DMS 273 treated with DMSO at 0.1 percent for 48 hours (cell line): Measurements from ENCODE around the gene TTC31.
"Not testable (repeated sequence)": the region's sequence is repeated elsewhere in the genome, so short reads cannot be mapped to it uniquely, and the experiment has no call there.

Experiments
- DNase-seq: peaks from one replicate; lab custom pipeline; 2025; lab: John Stamatoyannopoulos, UW

Gene TTC31

GRCh38 chr2:74482801-74483674, at the start of gene TTC31, which contains the start of gene CCDC142:
TTC31 (plus strand) TSS chr2:74483081; CDS start chr2:74483096, 15 bp downstream.
CCDC142 (minus strand) TSS chr2:74482998; CDS start chr2:74482837, 161 bp downstream.
- peak; percentile 94 for DNase-seq

- DNase-seq: no peak
Measured at GRCh38 chr2:74436111-74436805, 46.6 kb upstream of the TTC31 start.

- DNase-seq: no peak
Measured at GRCh38 chr2:74436848-74437695, 45.8 kb upstream of the TTC31 start.

- no peak for DNase-seq
Measured at GRCh38 chr2:74438248-74438647, 44.6 kb upstream of the TTC31 start.

GRCh38 chr2:74439373-74439772, 43.5 kb upstream of the TTC31 start:
- no peak for DNase-seq

- DNase-seq: no peak
Measured at GRCh38 chr2:74439803-74440377, 43.0 kb upstream of the TTC31 start.

GRCh38 chr2:74440378-74441169, 42.3 kb upstream of the TTC31 start:
- peak; percentile 42 for DNase-seq

GRCh38 chr2:74441170-74441689, 41.7 kb upstream of the TTC31 start:
- DNase-seq: no peak

GRCh38 chr2:74441690-74442482, 41.0 kb upstream of the TTC31 start, which contains the start of gene RTKN:
RTKN (minus strand) TSS chr2:74441937; CDS start chr2:74441816, 121 bp downstream.
- no peak for DNase-seq

- DNase-seq: not testable (repeated sequence)
Measured at GRCh38 chr2:74442483-74443297, 40.2 kb upstream of the TTC31 start.

- no peak for DNase-seq
Measured at GRCh38 chr2:74444498-74445318, 38.2 kb upstream of the TTC31 start.

- no peak for DNase-seq
Measured at GRCh38 chr2:74447230-74447999, 35.5 kb upstream of the TTC31 start.

- DNase-seq: no peak
Measured at GRCh38 chr2:74448771-74449170, 34.1 kb upstream of the TTC31 start.

- DNase-seq: no peak
Measured at GRCh38 chr2:74450570-74451190, 32.2 kb upstream of the TTC31 start.

- peak; percentile 92 for DNase-seq
Measured at GRCh38 chr2:74454654-74455511, 28.0 kb upstream of the TTC31 start, which contains the start of gene INO80B. INO80B (plus strand) TSS chr2:74455087; CDS start chr2:74455117, 30 bp downstream.

GRCh38 chr2:74457129-74457548, 25.7 kb upstream of the TTC31 start:
- peak; percentile 34 for DNase-seq
